SJCRH30 (cell line): ENCODE data around the gene SSBP3. TPM values are rescaled to one million over a fixed set of nuclear protein-coding genes. Genes with fewer than 3 reads are reported as not detected.
A peak's percentile ranks its signal among the peaks of the same experiment; 100 is the strongest.

Experiments
- DNase-seq, 2 experiments: peaks; one replicate each; pipeline ENCODE4 v3.0.0-alpha.2; 2015 to 2020
- H3K27ac ChIP-seq: fragments of 250-450 bp; sonication (Bioruptor Pico); 2 replicates; pipeline ENCODE4 v1.5.1; 2020; ENCODE audit warnings: mild to moderate bottlenecking, moderate library complexity
- H3K27me3 ChIP-seq: fragments of 250-450 bp; sonication (Bioruptor Pico); 2 replicates; pipeline ENCODE4 v1.5.1; 2020; ENCODE audit warnings: mild to moderate bottlenecking, moderate library complexity
- H3K36me3 ChIP-seq: fragments of 250-450 bp; sonication (Bioruptor Pico); 2 replicates; pipeline ENCODE4 v1.5.1; 2020; ENCODE audit warnings: mild to moderate bottlenecking, moderate library complexity
- H3K4me1 ChIP-seq: fragments of 250-450 bp; sonication (Bioruptor Pico); 2 replicates; pipeline ENCODE4 v1.5.1; 2020; ENCODE audit warnings: mild to moderate bottlenecking, moderate library complexity
- H3K4me3 ChIP-seq: fragments of 250-450 bp; sonication (Bioruptor Pico); 2 replicates; pipeline ENCODE4 v1.5.1; 2020; ENCODE audit warnings: mild to moderate bottlenecking, moderate library complexity
- H3K9me3 ChIP-seq: fragments of 250-450 bp; sonication (Bioruptor Pico); replicated peaks from 2 replicates; pipeline ENCODE4 v1.5.1; 2020; ENCODE audit warnings: mild to moderate bottlenecking, moderate library complexity
- total RNA-seq: library from RNA; depleted of rRNA; stranded (reverse); fragments of >200 nt; shearing (Covaris generic); gene quantifications from 2 replicates; pipeline ENCODE4 v1.2.3, GENCODE V29; 2014

The SSBP3 gene
- total RNA-seq, 1 experiment from 2014 or later: 32.1 TPM

DNA sequence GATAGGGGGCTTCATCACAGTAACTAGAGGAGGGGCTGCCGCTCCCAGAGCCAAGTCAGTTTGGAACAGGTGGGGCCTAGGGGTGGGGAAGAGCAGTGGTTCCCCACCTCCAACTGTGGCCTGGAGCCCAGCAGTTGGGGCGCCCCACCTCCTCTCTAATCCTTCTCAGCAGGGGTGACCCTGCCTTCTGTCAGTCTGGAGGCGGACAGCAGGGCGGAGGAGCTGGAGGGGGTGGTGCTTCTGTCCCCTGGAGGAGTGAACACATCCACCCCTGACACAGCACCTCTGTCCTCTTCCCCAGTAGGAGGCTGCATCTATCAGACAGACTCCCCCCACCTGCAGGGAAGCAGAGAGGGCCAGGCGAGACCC lies 132.4 kb downstream of the SSBP3 start:
- H3K9me3 ChIP-seq: no peaks in the 10 kb centered on the region
- peak overlapping the region; percentile 48 for H3K4me3 ChIP-seq
- peak; percentile 89 for DNase-seq
- H3K36me3 ChIP-seq: no peaks in the 10 kb centered on the region
- H3K4me1 ChIP-seq: peaks cover 40% of the 10 kb centered on the region
- no peaks in the 10 kb centered on the region for H3K27me3 ChIP-seq
- peak overlapping the region; percentile 92 for H3K27ac ChIP-seq

DNA sequence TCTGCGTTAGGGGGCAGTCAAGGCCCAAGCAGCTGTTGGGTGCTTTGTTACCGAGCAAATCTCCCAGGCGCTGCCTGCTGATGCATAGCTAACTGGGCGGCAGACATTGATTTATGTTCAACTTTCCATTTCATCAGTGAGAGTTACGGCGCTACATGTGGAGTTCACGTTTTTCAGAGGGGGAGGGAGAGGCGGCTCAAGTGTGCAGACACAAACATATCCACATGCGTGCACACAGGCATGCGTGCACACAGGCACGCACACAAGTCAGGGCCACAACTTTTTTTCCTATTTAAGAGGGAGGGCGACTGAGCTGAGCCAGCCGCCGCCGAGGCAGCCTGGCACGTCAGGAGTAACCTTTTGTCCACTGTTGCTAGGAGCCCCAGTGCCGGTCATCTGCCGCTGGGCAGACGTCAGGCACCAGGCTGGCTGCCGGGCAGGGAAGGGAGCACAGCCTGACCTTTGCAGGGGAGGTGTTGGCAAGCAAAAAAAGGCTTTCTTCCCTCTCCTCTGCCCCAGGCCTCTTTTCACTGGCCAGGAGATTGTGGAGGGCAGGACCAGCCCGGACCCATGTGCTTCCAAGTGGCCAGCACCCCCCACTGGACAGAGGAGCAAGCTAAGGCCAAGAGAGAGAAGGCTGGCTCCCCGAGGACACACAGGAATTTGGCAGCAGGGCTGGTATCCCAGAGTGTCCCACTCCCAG lies 133.0 kb downstream of the SSBP3 start:
- no peaks in the 10 kb centered on the region for H3K36me3 ChIP-seq
- H3K4me3 ChIP-seq: peak overlapping the region; percentile 48
- H3K27me3 ChIP-seq: no peaks in the 10 kb centered on the region
- peaks cover 40% of the 10 kb centered on the region for H3K4me1 ChIP-seq
- peak overlapping the region; percentile 92 for H3K27ac ChIP-seq
- DNase-seq: peak; percentile 92 to 96
- no peaks in the 10 kb centered on the region for H3K9me3 ChIP-seq

DNA sequence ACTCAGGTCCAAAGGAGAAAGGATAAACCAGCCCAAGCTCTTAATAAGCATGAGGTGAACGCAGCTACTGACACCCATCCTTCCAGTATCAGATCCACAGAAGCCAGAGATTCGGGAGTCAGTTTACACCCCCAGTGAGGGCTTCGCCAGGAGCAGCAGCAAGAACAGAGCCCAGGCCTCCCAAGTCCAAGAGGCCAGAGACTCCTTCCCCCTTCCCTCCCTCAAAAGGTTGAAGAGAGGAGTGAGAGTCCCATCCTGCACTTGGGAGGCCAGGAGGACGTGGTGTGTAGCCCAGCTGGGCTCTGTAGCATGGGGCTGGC lies 133.5 kb downstream of the SSBP3 start:
- DNase-seq: no peak

DNA sequence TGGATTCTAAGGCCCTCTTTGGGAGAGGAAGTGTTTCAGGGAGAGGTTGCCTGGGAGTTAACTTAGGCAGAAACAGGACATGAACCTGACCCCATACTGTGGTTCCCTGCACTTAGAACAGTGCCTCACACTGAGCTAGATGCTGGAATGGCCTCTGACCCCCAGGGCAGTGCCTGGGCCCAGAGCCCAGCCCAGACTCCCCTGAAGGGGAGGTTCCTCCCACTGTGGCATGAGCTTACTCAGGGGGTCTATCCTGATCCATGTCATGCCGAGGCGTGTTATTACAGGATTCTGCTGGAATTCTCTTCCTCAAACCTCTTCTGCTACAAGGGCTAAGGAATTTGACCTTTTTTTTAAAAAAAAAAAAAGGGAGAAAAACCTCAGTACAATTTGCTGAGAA lies 134.1 kb downstream of the SSBP3 start:
- no peak for DNase-seq
- H3K4me1 ChIP-seq: peaks cover 40% of the 10 kb centered on the region
- H3K36me3 ChIP-seq: no peaks in the 10 kb centered on the region
- no peaks in the 10 kb centered on the region for H3K27me3 ChIP-seq
- no peaks in the 10 kb centered on the region for H3K9me3 ChIP-seq
- H3K4me3 ChIP-seq: no peak overlapping the region
- peak overlapping the region; percentile 92 for H3K27ac ChIP-seq

More for the DNA sequence above, 133.5 kb downstream of the SSBP3 start:
- no peaks in the 10 kb centered on the region for H3K27me3 ChIP-seq
- no peaks in the 10 kb centered on the region for H3K36me3 ChIP-seq
- H3K4me3 ChIP-seq: peak overlapping the region; percentile 48
- H3K27ac ChIP-seq: peak overlapping the region; percentile 92
- H3K4me1 ChIP-seq: peaks cover 40% of the 10 kb centered on the region
- no peaks in the 10 kb centered on the region for H3K9me3 ChIP-seq

DNA sequence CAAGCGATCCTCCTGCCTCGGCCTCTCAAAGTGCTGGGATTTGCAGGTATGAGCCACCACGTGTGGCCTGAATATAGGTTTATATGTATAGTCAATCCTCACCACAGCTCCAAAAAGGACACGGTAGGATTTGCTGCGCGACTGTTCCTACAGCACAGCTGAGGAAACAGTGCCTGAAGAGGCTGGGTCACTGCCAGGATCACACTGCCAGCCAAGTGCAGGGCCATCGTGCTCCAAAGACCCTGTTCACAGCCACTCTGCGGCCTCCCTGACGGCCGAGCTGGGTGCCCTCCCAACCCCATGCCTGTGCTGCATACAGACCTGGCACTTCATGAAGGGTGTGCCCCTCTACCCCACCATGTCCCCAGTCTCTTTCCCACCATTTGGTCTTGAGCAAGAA lies 134.9 kb downstream of the SSBP3 start:
- Histone ChIP-seq H3K27me3 (no peaks in the 10 kb centered on the region), H3K36me3 (no peaks in the 10 kb centered on the region; the same call in 1 of the 2 replicates), H3K4me3 (no peak overlapping the region), H3K9me3 (no peaks in the 10 kb centered on the region), H3K4me1 (peaks cover 40% of the 10 kb centered on the region), H3K27ac (peak overlapping the region; percentile 92)
- peak; percentile 76 to 77 for DNase-seq

DNA sequence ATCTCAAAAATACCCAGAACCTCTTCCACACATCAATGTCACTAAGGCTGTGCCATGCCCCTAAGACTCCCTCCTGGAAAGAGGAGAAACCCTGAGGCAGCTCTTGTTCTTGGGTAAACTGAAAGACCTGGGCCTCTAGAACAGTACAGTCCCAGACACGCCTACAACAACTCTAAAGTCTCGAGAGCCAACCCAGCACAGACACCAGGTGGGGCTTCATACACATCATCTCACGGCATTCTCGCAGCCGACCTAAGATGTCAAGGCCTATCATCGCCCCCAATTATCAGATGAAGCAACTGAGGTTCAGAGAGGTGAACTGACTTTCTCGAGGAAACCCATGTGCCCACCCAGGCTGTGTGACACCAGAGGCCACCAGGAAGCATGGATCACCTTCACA lies 135.7 kb downstream of the SSBP3 start:
- DNase-seq: no peak
- Histone ChIP-seq H3K4me3 (no peak overlapping the region), H3K4me1 (peaks cover 40% of the 10 kb centered on the region), H3K36me3 (no peaks in the 10 kb centered on the region; the same call in 1 of the 2 replicates), H3K9me3 (no peaks in the 10 kb centered on the region), H3K27me3 (no peaks in the 10 kb centered on the region), H3K27ac (peak overlapping the region; percentile 92)

DNA sequence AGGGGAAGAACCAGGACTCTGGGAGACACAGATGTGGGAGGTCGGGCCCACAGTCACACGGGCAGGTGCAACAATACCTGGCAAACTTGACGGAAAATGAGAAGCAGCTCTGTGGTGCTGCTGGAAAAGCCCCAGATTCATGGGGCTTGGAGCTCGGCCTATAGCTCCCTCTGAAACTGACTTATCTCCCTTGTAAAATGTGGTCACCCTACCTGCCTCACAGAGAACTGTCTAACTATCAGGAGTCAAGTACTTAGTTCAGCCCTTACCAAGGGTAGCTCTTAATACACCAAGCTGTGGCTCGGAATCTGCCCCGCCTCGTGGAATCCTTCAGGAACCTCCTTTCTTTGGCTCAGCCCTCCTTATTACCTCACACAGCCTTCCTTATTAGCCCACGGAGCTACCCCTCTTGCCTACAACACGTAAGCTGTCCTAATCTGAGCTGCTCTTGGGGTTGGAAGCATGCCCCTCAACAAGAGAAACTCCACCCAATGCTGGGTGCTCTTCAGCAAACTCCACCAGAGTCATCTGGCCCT lies 137.4 kb downstream of the SSBP3 start:
- peaks cover 34% of the 10 kb centered on the region for H3K4me1 ChIP-seq
- no peaks in the 10 kb centered on the region for H3K27me3 ChIP-seq
- DNase-seq: no peak
- no peak overlapping the region for H3K27ac ChIP-seq
- H3K36me3 ChIP-seq: no peaks in the 10 kb centered on the region; the same call in 1 of the 2 replicates
- H3K9me3 ChIP-seq: no peaks in the 10 kb centered on the region
- no peak overlapping the region for H3K4me3 ChIP-seq

DNA sequence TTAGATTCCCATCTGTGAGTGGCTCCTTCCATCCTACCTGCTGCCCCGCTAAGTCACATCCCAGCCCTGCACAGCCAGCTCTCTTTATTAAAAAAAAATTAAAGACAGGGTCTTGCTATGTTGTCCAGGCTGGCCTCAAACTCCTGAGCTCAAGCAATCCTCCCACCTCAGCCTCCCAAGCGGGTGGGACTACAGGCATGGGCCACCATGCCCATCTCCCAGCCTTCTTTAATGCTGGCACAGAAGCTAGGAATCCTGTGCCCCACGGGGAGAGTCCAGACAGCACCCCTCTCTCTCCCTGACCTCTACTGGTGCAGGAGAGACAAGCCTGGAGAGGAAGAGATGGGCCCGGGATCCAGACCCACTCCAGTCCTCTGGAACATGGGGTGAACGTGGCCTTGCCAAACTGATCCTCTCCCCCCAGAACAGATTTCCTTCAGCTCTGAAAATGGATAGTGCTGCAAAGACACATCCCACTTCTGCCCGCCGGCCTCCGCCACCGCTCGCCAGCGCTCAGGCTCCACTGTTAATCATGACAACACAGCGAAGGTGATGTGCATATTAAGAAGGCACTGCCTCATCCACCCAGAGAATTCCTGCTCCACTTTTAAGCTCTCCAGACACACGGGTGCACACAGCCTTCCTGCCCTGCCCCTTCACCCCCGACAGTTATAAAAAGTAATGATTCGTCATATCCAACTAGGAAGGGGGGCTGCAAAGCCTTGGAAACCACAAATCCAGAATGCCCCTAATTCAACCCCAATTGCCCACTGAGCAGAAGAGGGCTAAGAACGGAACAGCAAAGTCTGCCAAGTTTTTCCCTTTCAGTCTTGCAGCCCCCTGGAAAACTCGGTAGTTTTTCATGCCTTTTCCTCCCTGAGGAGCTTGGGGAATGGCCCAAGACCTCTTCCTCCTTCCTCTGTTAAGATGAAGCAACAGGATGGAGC lies 138.1 kb downstream of the SSBP3 start:
- Histone ChIP-seq H3K36me3 (no peaks in the 10 kb centered on the region; the same call in 1 of the 2 replicates), H3K27ac (no peak overlapping the region), H3K4me3 (no peak overlapping the region), H3K9me3 (no peaks in the 10 kb centered on the region), H3K4me1 (peaks cover 27% of the 10 kb centered on the region), H3K27me3 (no peaks in the 10 kb centered on the region)
- no peak for DNase-seq

DNA sequence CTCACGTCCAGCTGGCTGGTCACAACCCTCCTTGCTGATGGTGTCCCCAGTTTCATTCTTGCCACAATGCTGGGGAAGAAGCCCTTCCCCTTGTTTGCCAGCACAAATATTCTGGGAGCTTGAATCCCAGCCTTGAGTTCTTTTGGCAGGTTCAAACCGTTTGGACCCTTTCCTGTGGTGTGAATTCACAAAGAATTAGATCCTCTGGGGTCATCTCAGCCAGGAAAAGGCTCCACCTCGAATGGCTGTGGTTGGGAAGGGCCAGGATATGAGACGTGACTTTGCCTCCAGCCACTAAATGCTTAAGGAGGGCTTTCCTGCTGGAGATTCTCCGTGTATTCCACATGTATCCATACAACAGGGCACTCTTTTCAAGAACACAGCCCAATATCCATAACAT lies 139.3 kb downstream of the SSBP3 start:
- Histone ChIP-seq H3K9me3 (no peaks in the 10 kb centered on the region), H3K36me3 (no peaks in the 10 kb centered on the region; the same call in 1 of the 2 replicates), H3K4me1 (peaks cover 17% of the 10 kb centered on the region), H3K4me3 (no peak overlapping the region), H3K27me3 (no peaks in the 10 kb centered on the region), H3K27ac (no peak overlapping the region)
- DNase-seq: no peak

DNA sequence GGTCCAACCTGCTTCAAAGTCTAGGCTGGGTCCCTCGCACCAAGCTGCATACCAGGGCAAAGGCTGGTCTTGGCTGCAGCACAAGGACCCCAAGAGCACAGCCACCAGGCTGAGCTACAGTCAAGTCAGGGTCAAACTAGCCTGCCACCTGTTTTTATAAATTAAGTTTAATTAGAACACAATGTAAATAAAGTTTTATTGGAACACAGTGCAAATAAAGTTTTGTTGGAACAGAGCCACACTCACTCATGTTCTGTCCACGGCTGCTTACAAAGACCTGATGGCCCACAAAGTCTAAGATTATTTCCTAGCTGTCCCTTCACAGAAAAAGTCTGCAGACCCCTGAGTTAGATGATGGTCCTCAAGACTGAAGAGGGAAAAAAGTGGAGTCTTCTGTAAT lies 140.0 kb downstream of the SSBP3 start:
- H3K4me3 ChIP-seq: no peak overlapping the region
- H3K36me3 ChIP-seq: no peaks in the 10 kb centered on the region; the same call in 1 of the 2 replicates
- DNase-seq: no peak
- no peaks in the 10 kb centered on the region for H3K9me3 ChIP-seq
- H3K27me3 ChIP-seq: no peaks in the 10 kb centered on the region
- H3K27ac ChIP-seq: no peak overlapping the region
- H3K4me1 ChIP-seq: peaks cover 10% of the 10 kb centered on the region

DNA sequence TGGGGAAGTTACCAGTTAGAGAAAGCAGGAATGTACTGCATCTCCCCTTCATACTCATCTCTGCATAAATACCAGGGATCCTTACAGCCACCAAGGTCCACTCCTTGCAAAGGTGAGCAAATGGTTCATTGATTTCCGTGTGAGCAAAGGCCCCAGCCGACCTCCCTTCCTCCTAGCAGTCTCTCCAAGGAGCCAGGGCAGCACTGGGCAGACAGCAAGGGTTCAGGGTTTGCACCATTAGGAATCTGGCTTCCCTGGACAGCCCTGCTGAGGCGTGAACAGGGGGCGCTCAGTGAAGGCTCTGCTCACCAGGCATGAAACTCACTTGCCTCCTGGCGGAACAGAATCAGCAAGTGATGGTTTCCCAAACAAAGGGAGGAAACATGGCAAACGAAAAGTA lies 140.5 kb downstream of the SSBP3 start:
- Histone ChIP-seq H3K27ac (no peak overlapping the region), H3K9me3 (no peaks in the 10 kb centered on the region), H3K4me3 (no peak overlapping the region), H3K4me1 (peaks cover 5% of the 10 kb centered on the region), H3K27me3 (no peaks in the 10 kb centered on the region), H3K36me3 (no peaks in the 10 kb centered on the region; the same call in 1 of the 2 replicates)
- no peak for DNase-seq

DNA sequence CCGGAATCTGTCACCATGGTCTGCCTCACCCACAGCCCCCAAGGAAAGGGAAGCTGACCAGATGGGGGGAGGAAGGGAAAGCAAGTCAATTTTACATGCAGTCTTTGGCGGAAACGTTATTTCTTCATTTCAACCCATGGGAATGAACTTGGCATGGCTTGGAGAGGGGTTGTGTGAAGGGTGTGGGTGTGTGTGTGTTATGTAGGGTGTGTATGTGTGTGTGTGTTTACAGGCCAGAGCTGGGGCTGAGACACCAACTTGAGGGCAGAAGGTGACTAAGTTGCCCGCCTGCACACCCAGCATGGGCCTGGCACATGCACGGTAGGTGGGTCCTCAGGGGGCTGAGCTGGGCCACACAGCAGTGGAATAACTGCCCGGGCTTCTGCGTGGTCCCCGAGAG lies 141.1 kb downstream of the SSBP3 start:
- no peak overlapping the region for H3K27ac ChIP-seq

DNA sequence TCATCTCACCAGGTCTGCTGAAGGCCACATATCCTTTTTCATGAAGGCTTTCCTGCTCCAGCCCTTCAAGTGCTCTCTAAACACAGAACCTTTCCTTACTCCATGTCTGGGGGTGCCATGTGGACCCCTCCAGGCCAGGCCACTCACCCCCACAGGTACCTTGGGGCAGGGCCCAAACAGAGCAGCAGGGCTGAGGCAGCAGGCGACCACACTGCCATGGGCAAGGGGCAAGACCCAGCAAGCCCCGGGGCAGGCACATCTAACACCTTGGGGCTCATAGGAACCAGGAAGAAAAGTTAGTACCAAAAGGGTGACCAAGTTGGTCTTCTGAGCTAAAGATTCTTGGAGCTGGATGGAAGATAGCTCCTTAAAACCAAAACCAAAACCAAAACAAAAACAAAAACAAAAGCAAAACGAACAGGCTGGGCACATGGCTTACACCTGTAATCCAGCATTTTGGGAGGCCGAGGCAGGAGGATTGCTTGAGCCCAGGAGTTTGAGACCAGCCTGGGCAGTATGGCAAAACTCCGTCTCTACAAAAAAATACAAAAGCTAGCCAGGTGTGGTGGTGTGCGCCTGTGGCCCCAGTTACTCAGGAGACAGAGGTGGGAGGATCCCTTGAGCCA lies 142.5 kb downstream of the SSBP3 start:
- no peak overlapping the region for H3K4me3 ChIP-seq
- no peaks in the 10 kb centered on the region for H3K27me3 ChIP-seq
- no peaks in the 10 kb centered on the region for H3K4me1 ChIP-seq
- DNase-seq: no peak
- no peaks in the 10 kb centered on the region for H3K9me3 ChIP-seq
- H3K36me3 ChIP-seq: no peaks in the 10 kb centered on the region; the same call in 1 of the 2 replicates
- H3K27ac ChIP-seq: no peak overlapping the region

More for the DNA sequence above, 141.1 kb downstream of the SSBP3 start:
- no peak for DNase-seq
- Histone ChIP-seq H3K4me1 (peaks cover 4% of the 10 kb centered on the region; the same call in 1 of the 2 replicates), H3K4me3 (no peak overlapping the region), H3K36me3 (no peaks in the 10 kb centered on the region; the same call in 1 of the 2 replicates), H3K9me3 (no peaks in the 10 kb centered on the region), H3K27me3 (no peaks in the 10 kb centered on the region)

DNA sequence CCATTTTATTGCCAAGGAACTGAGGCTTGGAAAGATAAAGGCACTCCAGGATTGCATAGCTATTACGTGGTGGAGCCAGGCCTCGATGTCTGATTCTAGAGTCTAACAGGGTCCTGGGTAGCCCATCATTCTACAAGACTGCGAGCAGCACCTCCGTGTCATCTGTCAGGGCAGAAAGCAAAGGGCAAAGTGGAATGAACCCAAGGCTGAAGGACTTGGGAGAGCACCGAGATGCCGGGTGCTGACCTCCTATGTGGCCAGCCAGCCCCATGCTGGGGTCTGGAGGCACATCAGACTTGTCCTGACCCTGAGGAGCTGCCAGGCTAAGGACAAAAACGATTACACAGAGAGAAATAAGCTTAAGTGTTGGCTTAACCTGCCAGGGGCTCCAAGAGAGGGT lies 143.9 kb downstream of the SSBP3 start:
- Histone ChIP-seq H3K4me3 (no peak overlapping the region), H3K4me1 (no peaks in the 10 kb centered on the region), H3K36me3 (no peaks in the 10 kb centered on the region; the same call in 1 of the 2 replicates), H3K27ac (no peak overlapping the region), H3K9me3 (no peaks in the 10 kb centered on the region), H3K27me3 (no peaks in the 10 kb centered on the region)
- no peak for DNase-seq
